H1 (cell line): ENCODE results near the gene FBN1. TPM values are rescaled to one million over a fixed set of nuclear protein-coding genes. Genes with fewer than 3 reads are reported as not detected.

ENCODE experiments used
- CTCF ChIA-PET: fragments of 300-600 bp; sonication (Branson Sonifier 250); formaldehyde crosslinking; loops from one replicate; lab custom pipeline; 2021; ENCODE audit not compliant: partially characterized antibody; lab: Charles Lee
- POLR2A ChIA-PET: fragments of 300-600 bp; sonication (Branson Sonifier 250); formaldehyde crosslinking; loops from one replicate; lab custom pipeline; 2021; ENCODE audit warnings: inconsistent platforms; ENCODE audit not compliant: partially characterized antibody; lab: Charles Lee
- DNase-seq, 2 experiments: peaks; one replicate each; pipeline versions ENCODE4 v3.0.0 to v3.0.0-alpha.2; 2010 to 2022; ENCODE audit warnings: low spot score in 2 of 2, low read depth in 1 of 2, mixed read lengths in 1 of 2
- FAIRE-seq: peaks from 2 replicates; lab custom pipeline; 2011; peaks lifted over from hg19 to GRCh38; lab: Jason Lieb, UNC
- H2AFZ ChIP-seq: 2 replicates; pipeline ENCODE4 v1.8.1; 2012; ENCODE audit warnings: low read length, inconsistent platforms
- H2AK5ac ChIP-seq: 2 replicates; pipeline ENCODE4 v1.6.1; 2013; ENCODE audit warnings: low read depth, low read length
- H2BK120ac ChIP-seq: replicated peaks from 2 replicates; pipeline ENCODE3; 2013; ENCODE audit warnings: low read depth, low read length, inconsistent platforms
- H2BK12ac ChIP-seq: 2 replicates; pipeline ENCODE4 v1.6.1; 2013; ENCODE audit warnings: low read depth, low read length
- H2BK15ac ChIP-seq: 2 replicates; pipeline ENCODE4 v1.6.1; 2013; ENCODE audit warnings: low read length
- H2BK20ac ChIP-seq: 2 replicates; pipeline ENCODE4 v1.6.1; 2013; ENCODE audit warnings: low read length
- H2BK5ac ChIP-seq: 2 replicates; pipeline ENCODE4 v1.6.1; 2013; ENCODE audit warnings: low read depth, low read length
- H3K14ac ChIP-seq: 2 replicates; pipeline ENCODE4 v1.6.1; 2013; ENCODE audit warnings: inconsistent platforms; ENCODE audit not compliant: insufficient read length
- H3K18ac ChIP-seq: 2 replicates; pipeline ENCODE4 v1.6.1; 2013; ENCODE audit warnings: low read length; ENCODE audit errors: extremely low read depth
- H3K23ac ChIP-seq: 2 replicates; pipeline ENCODE4 v1.6.1; 2013; ENCODE audit warnings: inconsistent platforms; ENCODE audit not compliant: insufficient read length
- H3K23me2 ChIP-seq: 2 replicates; pipeline ENCODE4 v1.6.1; 2013; ENCODE audit warnings: low read depth, low read length
- H3K27ac ChIP-seq: 2 replicates; pipeline ENCODE4 v1.6.1; 2011; ENCODE audit warnings: low read depth, low read length, inconsistent platforms
- H3K27me3 ChIP-seq, 4 experiments: replicated peaks in 1 of 4; 1 replicate in 1 of 4; 2 replicates in 3 of 4; pipeline versions ENCODE4 v1.6.1 to v1.8.1; 2011 to 2013; ENCODE audit warnings: low read length in 3 of 4, mild to moderate bottlenecking in 3 of 4, inconsistent platforms in 2 of 4, mixed read lengths in 2 of 4, moderate library complexity in 1 of 4; ENCODE audit not compliant: control insufficient read depth in 3 of 4, insufficient read depth in 3 of 4; ENCODE audit errors: extremely low read depth in 1 of 4
- H3K36me3 ChIP-seq, 4 experiments: 2 replicates each; pipeline versions ENCODE4 v1.6.1 to v1.8.1; 2011 to 2013; ENCODE audit warnings: mild to moderate bottlenecking in 4 of 4, low read length in 3 of 4, moderate library complexity in 2 of 4, control low read depth in 1 of 4, inconsistent platforms in 1 of 4; ENCODE audit not compliant: insufficient read depth in 4 of 4, control insufficient read depth in 2 of 4
- H3K4ac ChIP-seq: replicated peaks from 2 replicates; pipeline ENCODE3; 2013; ENCODE audit warnings: low read length, low read depth, mixed read lengths, inconsistent platforms; ENCODE audit not compliant: insufficient read length
- H3K4me1 ChIP-seq, 4 experiments: replicated peaks in 1 of 4; 1 replicate in 1 of 4; 2 replicates in 3 of 4; pipeline versions ENCODE4 v1.6.1 to v1.8.1; 2011 to 2013; ENCODE audit warnings: low read length in 3 of 4, inconsistent platforms in 2 of 4, mixed read lengths in 1 of 4; ENCODE audit not compliant: insufficient read depth in 4 of 4, control insufficient read depth in 3 of 4
- H3K4me2 ChIP-seq, 2 experiments: 2 replicates each; pipeline versions ENCODE4 v1.6.1 to v1.8.1; 2011 to 2013; ENCODE audit warnings: low read depth in 2 of 2, low read length in 2 of 2, control low read depth in 1 of 2, inconsistent platforms in 1 of 2, mild to moderate bottlenecking in 1 of 2; ENCODE audit not compliant: insufficient read depth in 1 of 2
- H3K4me3 ChIP-seq, 4 experiments: fragments of 200-600, 300-600 bp in 1 of 4; sonication (generic), shearing (Covaris generic), sonication (Bioruptor Twin) in 1 of 4; 2 replicates each; pipeline versions ENCODE4 v1.5.1 to v1.8.1; 2011 to 2016; ENCODE audit warnings: low read length in 4 of 4, low read depth in 3 of 4, control low read depth in 2 of 4, inconsistent platforms in 2 of 4, mild to moderate bottlenecking in 2 of 4, mixed read lengths in 1 of 4, moderate library complexity in 1 of 4; ENCODE audit not compliant: insufficient read depth in 2 of 4; ENCODE audit errors: extremely low read depth in 1 of 4
- H3K56ac ChIP-seq: replicated peaks from 2 replicates; pipeline ENCODE3; 2013; ENCODE audit warnings: low read depth, mild to moderate bottlenecking, mixed read lengths, low read length, inconsistent platforms; ENCODE audit not compliant: insufficient read length
- H3K79me1 ChIP-seq: 2 replicates; pipeline ENCODE4 v1.6.1; 2013; ENCODE audit warnings: low read depth, low read length, control low read depth
- H3K79me2 ChIP-seq, 2 experiments: 2 replicates each; pipeline versions ENCODE4 v1.6.1 to v1.8.1; 2012 to 2013; ENCODE audit warnings: low read length in 2 of 2, mild to moderate bottlenecking in 2 of 2, inconsistent platforms in 1 of 2; ENCODE audit not compliant: insufficient read depth in 2 of 2, control insufficient read depth in 1 of 2
- H3K9ac ChIP-seq, 4 experiments: replicated peaks in 1 of 4; 1 replicate in 1 of 4; 2 replicates in 3 of 4; pipeline versions ENCODE4 v1.6.1 to v1.8.1; 2011 to 2013; ENCODE audit warnings: low read depth in 3 of 4, low read length in 3 of 4, control low read depth in 2 of 4, mild to moderate bottlenecking in 2 of 4, moderate library complexity in 2 of 4, inconsistent platforms in 1 of 4; ENCODE audit errors: extremely low read depth in 1 of 4
- H3K9me3 ChIP-seq, 2 experiments: 2 replicates each; pipeline versions ENCODE4 v1.6.1 to v1.8.1; 2012 to 2013; ENCODE audit warnings: mild to moderate bottlenecking in 2 of 2, moderate library complexity in 2 of 2, control low read depth in 1 of 2, inconsistent platforms in 1 of 2, low read depth in 1 of 2, low read length in 1 of 2, mixed read lengths in 1 of 2; ENCODE audit not compliant: insufficient read depth in 2 of 2
- H4K20me1 ChIP-seq, 2 experiments: replicated peaks in 1 of 2; 2 replicates each; pipeline versions ENCODE3 to v1.8.1; 2011 to 2013; ENCODE audit warnings: inconsistent platforms in 2 of 2, low read length in 2 of 2, mild to moderate bottlenecking in 1 of 2; ENCODE audit not compliant: insufficient read depth in 2 of 2, control insufficient read depth in 1 of 2
- H4K5ac ChIP-seq: 2 replicates; pipeline ENCODE4 v1.6.1; 2013; ENCODE audit warnings: low read length, low read depth, mixed read lengths, inconsistent platforms; ENCODE audit not compliant: insufficient read length
- H4K8ac ChIP-seq: 2 replicates; pipeline ENCODE4 v1.8.0; 2013; ENCODE audit warnings: mild to moderate bottlenecking, moderate library complexity, low read length, inconsistent platforms; ENCODE audit not compliant: insufficient read depth; ENCODE audit errors: extremely low read depth
- H4K91ac ChIP-seq: replicated peaks from 2 replicates; pipeline ENCODE3; 2013; ENCODE audit warnings: low read length, mixed read lengths, inconsistent platforms; ENCODE audit not compliant: insufficient read length
- ATF3 ChIP-seq: IDR thresholded peaks from 2 replicates; pipeline ENCODE4 v1.6.1; 2011; ENCODE audit warnings: low read depth, mild to moderate bottlenecking, low read length; ENCODE audit not compliant: insufficient read depth
- BCL11A ChIP-seq, 2 experiments: IDR thresholded peaks; one replicate each; pipeline ENCODE4 v1.6.1; 2011; ENCODE audit warnings: low read depth in 2 of 2, low read length in 2 of 2, mild to moderate bottlenecking in 2 of 2
- CTCF ChIP-seq, 3 experiments: IDR thresholded peaks; 1 replicate in 2 of 3; 2 replicates in 1 of 3; pipeline versions ENCODE4 v1.5.1 to v1.6.1; 2011; ENCODE audit warnings: low read length in 3 of 3, mild to moderate bottlenecking in 3 of 3, inconsistent platforms in 2 of 3, low read depth in 1 of 3, moderate library complexity in 1 of 3; ENCODE audit not compliant: insufficient read depth in 1 of 3; ENCODE audit errors: control extremely low read depth in 1 of 3
- FOSL1 ChIP-seq: IDR thresholded peaks from 2 replicates; pipeline ENCODE4 v1.6.1; 2011; ENCODE audit warnings: mild to moderate bottlenecking, low read depth, low read length, moderate library complexity; ENCODE audit not compliant: insufficient read depth
- SP4 ChIP-seq: IDR thresholded peaks from 2 replicates; pipeline ENCODE4 v1.6.1; 2012; ENCODE audit warnings: low read length, inconsistent platforms
- ZNF274 ChIP-seq: IDR thresholded peaks from 2 replicates; pipeline ENCODE4 v1.7.0; 2012; ENCODE audit warnings: low read length, borderline replicate concordance; ENCODE audit errors: extremely low read depth
- WGBS, 2 experiments: shearing (Covaris generic) in 1 of 2; methylation state at CpG; one replicate each; pipeline versions ENCODE4 v1.1.6 to v1.1.7; 2013 to 2015; ENCODE audit warnings: low lambda C conversion rate in 2 of 2, mixed read lengths in 2 of 2, inconsistent platforms in 1 of 2, low coverage in 1 of 2, missing lambda C conversion rate in 1 of 2; ENCODE audit not compliant: insufficient replicate concordance in 2 of 2, insufficient coverage in 1 of 2, insufficient read length in 1 of 2; ENCODE audit errors: extremely low coverage in 1 of 2, missing lambda C conversion rate in 1 of 2; 5-methylcytosine and 5-hydroxymethylcytosine counted together
- polyA plus RNA-seq, 7 experiments: library from polyadenylated mRNA; depleted of rRNA in 3 of 7; stranded (reverse) in 5 of 7; unstranded in 2 of 7; fragments of >200 nt in 5 of 7; fragments of 200-250 nt in 2 of 7; gene quantifications; 1 replicate in 5 of 7; 2 replicates in 1 of 7; 4 replicates in 1 of 7; pipeline versions ENCODE4 v1.2.1 to v1.2.3, GENCODE V29; 2011 to 2013; ENCODE audit warnings: missing spikeins in 2 of 7, mixed read lengths in 2 of 7
- total RNA-seq: library from RNA; stranded (reverse); fragmentation: NEBNext Ultra II Directional; extraction: Animal tissue kit (Norgen Biotek cat#: 25700); gene quantifications from 2 replicates; pipeline ENCODE4 v1.2.1, GENCODE V29; 2021

FBN1 gene
- total and polyA plus RNA-seq, 2 of the 8 experiments (the other 6 are each of a cell fraction or from before 2014, with no cell fraction given), result 3.0 to 4.0 TPM

- Histone ChIP-seq H3K23me2 (no peaks in the 10 kb centered on the region), H2AFZ (no peak overlapping the region)
- POLR2A ChIA-PET, result no interaction called here
These were observed 271.0 kb downstream of the FBN1 start for GRCh38 chr15:48374472-48374871.

More at GRCh38 chr15:48374472-48374871, 271.0 kb downstream of the FBN1 start:
- Histone ChIP-seq H3K9ac (no peak overlapping the region), H3K9me3 (0 out of 4 replicates have a peak, but pooled peaks cover 0 to 3% of the 10 kb centered on the region in 2 experiments), H3K23ac (no peak overlapping the region), H4K8ac (no peak overlapping the region), H3K27me3 (no peaks in the 10 kb centered on the region), H3K36me3 (no peaks in the 10 kb centered on the region), H4K5ac (no peak overlapping the region), H3K27ac (no peak overlapping the region), H3K79me2 (no peaks in the 10 kb centered on the region), H3K4me1 (no peaks in the 10 kb centered on the region), H3K4me2 (no peak overlapping the region), H2BK20ac (no peak overlapping the region), H4K91ac (no peak overlapping the region), H3K14ac (no peak overlapping the region), H3K18ac (no peak overlapping the region), H3K4me3 (no peak overlapping the region), H2BK12ac (no peak overlapping the region), H4K20me1 (no peaks in the 10 kb centered on the region), H3K56ac (no peak overlapping the region), H2BK15ac (no peak overlapping the region), H2AK5ac (no peak overlapping the region), H2BK5ac (no peak overlapping the region), H3K4ac (no peak overlapping the region), H2BK120ac (no peak overlapping the region), H3K79me1 (no peaks in the 10 kb centered on the region)
- 80% methylated on average over 3 of the region's 3 CpGs; no CpG with 5 or more reads in 1 of the 2 experiments for WGBS, 2 experiments
- CTCF ChIA-PET, result interaction anchor here (0.8 to 2.8 kb wide), 9 partner anchors 10 to 322 kb away, joined by 3 to 12 read pairs (median 3); no protein-coding TSS in a partner anchor
- DNase-seq, result no peak
- FAIRE-seq, result no peak
- TF ChIP-seq ZNF274 (no peak), SP4 (no peak), ATF3 (no peak), BCL11A (IDR thresholded peaks at IDR 0.05; ENCODE audit: low read depth in 2 of 2, low read length in 2 of 2) (no peak), CTCF (IDR thresholded peaks at IDR 0.05; ENCODE audit: control extremely low read depth in 1 of 3, insufficient read depth in 1 of 3, low read depth in 1 of 3, low read length in 3 of 3) (no peak), FOSL1 (no peak)
